Astrocyte (in vitro differentiated cells and primary cell): ENCODE measurements around the gene PI4KA. TPM values are rescaled to one million over a fixed set of nuclear protein-coding genes. Genes with fewer than 3 reads are reported as not detected.

ENCODE experiments used
- DNase-seq: peaks from one replicate; pipeline ENCODE4 v3.0.0-alpha.2; 2010; ENCODE audit warnings: low read depth
- FAIRE-seq: peaks from 2 replicates; lab custom pipeline; 2011; peaks lifted over from hg19 to GRCh38; lab: Jason Lieb, UNC
- H2AFZ ChIP-seq: 2 replicates; pipeline ENCODE4 v1.6.0; 2012; ENCODE audit warnings: low read depth, low read length, inconsistent platforms
- H3K27ac ChIP-seq: 2 replicates; pipeline ENCODE4 v1.5.1; 2011; ENCODE audit warnings: low read depth, low read length, inconsistent platforms
- H3K27me3 ChIP-seq: 2 replicates; pipeline ENCODE4 v1.6.0; 2011; ENCODE audit warnings: low read length, inconsistent platforms; ENCODE audit not compliant: insufficient read depth
- H3K36me3 ChIP-seq: 2 replicates; pipeline ENCODE4 v1.5.1; 2011; ENCODE audit warnings: low read length, inconsistent platforms; ENCODE audit not compliant: insufficient read depth
- H3K4me1 ChIP-seq: 2 replicates; pipeline ENCODE4 v1.5.1; 2011; ENCODE audit warnings: low read length, inconsistent platforms; ENCODE audit not compliant: insufficient read depth
- H3K4me2 ChIP-seq: 2 replicates; pipeline ENCODE4 v1.6.0; 2012; ENCODE audit warnings: low read length, inconsistent platforms
- H3K4me3 ChIP-seq: 2 replicates; pipeline ENCODE4 v1.5.1; 2011; ENCODE audit warnings: low read depth, mild to moderate bottlenecking, low read length, inconsistent platforms; ENCODE audit not compliant: insufficient read depth
- H3K79me2 ChIP-seq: 2 replicates; pipeline ENCODE4 v1.6.0; 2012; ENCODE audit warnings: mild to moderate bottlenecking, low read length, inconsistent platforms; ENCODE audit not compliant: insufficient read depth
- H3K9ac ChIP-seq: 2 replicates; pipeline ENCODE4 v1.6.0; 2012; ENCODE audit warnings: mild to moderate bottlenecking, low read length, inconsistent platforms
- H3K9me3 ChIP-seq: 2 replicates; pipeline ENCODE4 v1.5.1; 2012; ENCODE audit warnings: low read depth, mild to moderate bottlenecking, low read length, inconsistent platforms; ENCODE audit not compliant: insufficient read depth
- H4K20me1 ChIP-seq: 2 replicates; pipeline ENCODE4 v1.6.0; 2012; ENCODE audit warnings: low read length, inconsistent platforms; ENCODE audit not compliant: insufficient read depth
- H3K27ac Mint-ChIP-seq: one replicate; pipeline ENCODE4 v1.8.0; 2021; ENCODE audit warnings: mild to moderate bottlenecking, mixed read lengths; ENCODE audit not compliant: unreplicated experiment
- H3K27me3 Mint-ChIP-seq: one replicate; pipeline ENCODE4 v1.8.0; 2021; ENCODE audit warnings: low read depth, mixed read lengths; ENCODE audit not compliant: unreplicated experiment
- H3K36me3 Mint-ChIP-seq: one replicate; pipeline ENCODE4 v1.8.0; 2021; ENCODE audit warnings: low read depth, mixed read lengths; ENCODE audit not compliant: unreplicated experiment
- H3K4me1 Mint-ChIP-seq: one replicate; pipeline ENCODE4 v1.8.0; 2021; ENCODE audit warnings: low read depth, mixed read lengths; ENCODE audit not compliant: unreplicated experiment
- H3K4me3 Mint-ChIP-seq: one replicate; pipeline ENCODE4 v1.8.0; 2021; ENCODE audit warnings: mild to moderate bottlenecking, moderate library complexity, mixed read lengths; ENCODE audit not compliant: unreplicated experiment
- H3K9me3 Mint-ChIP-seq: one replicate; pipeline ENCODE4 v1.8.0; 2021; ENCODE audit warnings: mild to moderate bottlenecking, mixed read lengths; ENCODE audit not compliant: unreplicated experiment
- CTCF ChIP-seq: IDR thresholded peaks from 2 replicates; pipeline ENCODE4 v1.5.1; 2011; ENCODE audit warnings: low read depth, mild to moderate bottlenecking, inconsistent platforms, low read length, moderate library complexity; ENCODE audit not compliant: insufficient read depth
- EZH2 ChIP-seq: IDR thresholded peaks from 2 replicates; pipeline ENCODE4 v1.6.1; 2012; ENCODE audit warnings: mild to moderate bottlenecking, low read length, inconsistent platforms; ENCODE audit not compliant: insufficient read depth
- total RNA-seq: library from RNA; stranded (reverse); gene quantifications from 2 replicates; pipeline ENCODE4 v1.2.1, GENCODE V29; 2021

PI4KA gene
- total RNA-seq, 1 donor from 2014 or later, result 35.9 TPM

- Histone ChIP-seq H3K36me3 (peaks cover 10% of the 10 kb centered on the region), H4K20me1 (no peaks in the 10 kb centered on the region), H3K9ac (no peak overlapping the region), H3K27me3 (no peaks in the 10 kb centered on the region), H3K4me3 (no peak overlapping the region), H3K4me2 (no peak overlapping the region), H3K4me1 (peaks cover 8% of the 10 kb centered on the region), H3K9me3 (no peaks in the 10 kb centered on the region), H3K79me2 (no peaks in the 10 kb centered on the region), H2AFZ (no peak overlapping the region), H3K27ac (no peak overlapping the region)
- FAIRE-seq (no peak), DNase-seq (no peak)
- H3K36me3 Mint-ChIP-seq, result peaks cover 22% of the 10 kb centered on the region
- H3K4me1 Mint-ChIP-seq, result no peaks in the 10 kb centered on the region
- H3K4me3 Mint-ChIP-seq, result no peak overlapping the region
- no peak for TF ChIP-seq EZH2
- no peak for TF ChIP-seq CTCF
- no peak overlapping the region for H3K27ac Mint-ChIP-seq
- H3K9me3 Mint-ChIP-seq, result no peaks in the 10 kb centered on the region
- H3K27me3 Mint-ChIP-seq, result no peaks in the 10 kb centered on the region
Measured at GRCh38 chr22:20787223-20787622, 71.4 kb downstream of the PI4KA start.

GRCh38 chr22:20786536-20786979, 72.1 kb downstream of the PI4KA start:
- Mint-ChIP-seq H3K27me3 (no peaks in the 10 kb centered on the region), H3K4me3 (no peak overlapping the region), H3K4me1 (no peaks in the 10 kb centered on the region), H3K9me3 (no peaks in the 10 kb centered on the region), H3K36me3 (peaks cover 21% of the 10 kb centered on the region), H3K27ac (no peak overlapping the region)
- peaks cover 13% of the 10 kb centered on the region for H3K4me1 ChIP-seq
- no peak overlapping the region for H3K4me2 ChIP-seq
- H3K27ac ChIP-seq, result no peak overlapping the region
- no peaks in the 10 kb centered on the region for H3K9me3 ChIP-seq
- H3K4me3 ChIP-seq, result no peak overlapping the region
- H2AFZ ChIP-seq, result no peak overlapping the region
- H3K27me3 ChIP-seq, result no peaks in the 10 kb centered on the region
- no peak overlapping the region for H3K9ac ChIP-seq
- H4K20me1 ChIP-seq, result no peaks in the 10 kb centered on the region
- TF ChIP-seq CTCF (no peak), EZH2 (no peak)
- no peak for DNase-seq
- H3K79me2 ChIP-seq, result no peaks in the 10 kb centered on the region
- H3K36me3 ChIP-seq, result peaks cover 10% of the 10 kb centered on the region
- FAIRE-seq, result no peak

- Mint-ChIP-seq H3K36me3 (peaks cover 18% of the 10 kb centered on the region), H3K9me3 (no peaks in the 10 kb centered on the region), H3K4me1 (no peaks in the 10 kb centered on the region), H3K27me3 (no peaks in the 10 kb centered on the region), H3K27ac (no peak overlapping the region), H3K4me3 (no peak overlapping the region)
- no peaks in the 10 kb centered on the region for H3K27me3 ChIP-seq
- TF ChIP-seq CTCF (no peak), EZH2 (no peak)
- H4K20me1 ChIP-seq, result no peaks in the 10 kb centered on the region
- no peaks in the 10 kb centered on the region for H3K9me3 ChIP-seq
- no peak overlapping the region for H3K4me3 ChIP-seq
- H3K4me1 ChIP-seq, result peaks cover 16% of the 10 kb centered on the region
- no peaks in the 10 kb centered on the region for H3K79me2 ChIP-seq
- no peak for DNase-seq
- H2AFZ ChIP-seq, result no peak overlapping the region
- no peak overlapping the region for H3K4me2 ChIP-seq
- FAIRE-seq, result no peak
- no peak overlapping the region for H3K27ac ChIP-seq
- no peak overlapping the region for H3K9ac ChIP-seq
- H3K36me3 ChIP-seq, result peaks cover 10% of the 10 kb centered on the region
Measured at GRCh38 chr22:20786048-20786447, 72.6 kb downstream of the PI4KA start.
